GM23338 (cell line): Measurements from ENCODE around the gene SPRR1B. TPM values are rescaled to one million over a fixed set of nuclear protein-coding genes. Genes with fewer than 3 reads are reported as not detected.

Source experiments
- ATAC-seq: fragments of 200-7000 bp; cut with Tn5 transposase; 3 replicates; pipeline ENCODE4 v1.9.1; 2020
- DNase-seq: peaks from one replicate; pipeline ENCODE4 v3.0.0-alpha.2; 2015; ENCODE audit warnings: low spot score
- H2AFZ ChIP-seq: fragments of 200-600 bp; sonication (generic); 2 replicates; pipeline ENCODE4 v1.8.0; 2016; ENCODE audit warnings: antibody characterized with exemption, mild to moderate bottlenecking, moderate library complexity
- H3F3A ChIP-seq: fragments of 200-600 bp; sonication (generic); replicated peaks from 2 replicates; pipeline ENCODE4 v1.8.0; 2017; ENCODE audit warnings: antibody characterized with exemption, mixed run types, low read depth
- H3K27ac ChIP-seq: fragments of 200-600 bp; sonication (generic); 2 replicates; pipeline ENCODE4 v1.6.1; 2016; ENCODE audit warnings: low read depth
- H3K27me3 ChIP-seq: fragments of 200-600 bp; sonication (generic); 2 replicates; pipeline ENCODE4 v1.8.0; 2016; ENCODE audit warnings: mild to moderate bottlenecking, mixed run types, moderate library complexity; ENCODE audit not compliant: insufficient read depth
- H3K36me3 ChIP-seq: fragments of 200-600 bp; sonication (generic); 2 replicates; pipeline ENCODE4 v1.8.0; 2016; ENCODE audit warnings: mild to moderate bottlenecking; ENCODE audit not compliant: insufficient read depth
- H3K4me1 ChIP-seq: fragments of 200-600 bp; sonication (generic); 2 replicates; pipeline ENCODE4 v1.8.0; 2016; ENCODE audit warnings: mild to moderate bottlenecking, moderate library complexity; ENCODE audit not compliant: insufficient read depth
- H3K4me2 ChIP-seq: fragments of 200-600 bp; sonication (generic); 2 replicates; pipeline ENCODE4 v1.7.1; 2017; ENCODE audit warnings: mixed run types
- H3K4me3 ChIP-seq: fragments of 200-600 bp; sonication (generic); 2 replicates; pipeline ENCODE4 v1.6.1; 2016; ENCODE audit warnings: mixed run types
- H3K79me2 ChIP-seq: fragments of 200-600 bp; sonication (generic); replicated peaks from 2 replicates; pipeline ENCODE4 v1.8.0; 2017; ENCODE audit warnings: mild to moderate bottlenecking; ENCODE audit not compliant: insufficient read depth
- H3K9me2 ChIP-seq: fragments of 200-600 bp; sonication (generic); 2 replicates; pipeline ENCODE4 v1.8.0; 2017; ENCODE audit not compliant: insufficient read depth
- H4K20me1 ChIP-seq: fragments of 200-600 bp; sonication (generic); replicated peaks from 2 replicates; pipeline ENCODE4 v1.8.0; 2017; ENCODE audit warnings: mild to moderate bottlenecking; ENCODE audit not compliant: insufficient read depth
- H3K27ac Mint-ChIP-seq: 2 replicates; pipeline ENCODE4 v1.8.0; 2020; ENCODE audit warnings: inconsistent platforms, mild to moderate bottlenecking, moderate library complexity, mixed read lengths
- H3K27me3 Mint-ChIP-seq: 3 replicates; pipeline ENCODE4 v1.8.0; 2022; ENCODE audit warnings: low read depth, mild to moderate bottlenecking, moderate library complexity, mixed read lengths, inconsistent platforms; ENCODE audit not compliant: insufficient read depth, poor library complexity
- H3K36me3 Mint-ChIP-seq: 3 replicates; pipeline ENCODE4 v1.8.0; 2021; ENCODE audit warnings: low read depth, mild to moderate bottlenecking, inconsistent platforms, moderate library complexity, mixed read lengths
- H3K4me1 Mint-ChIP-seq: 3 replicates; pipeline ENCODE4 v1.8.0; 2020; ENCODE audit warnings: mild to moderate bottlenecking, inconsistent platforms, mixed read lengths
- H3K4me3 Mint-ChIP-seq: 3 replicates; pipeline ENCODE4 v1.8.0; 2021; ENCODE audit warnings: moderate library complexity, mild to moderate bottlenecking, inconsistent platforms, mixed read lengths
- H3K9me3 Mint-ChIP-seq: 3 replicates; pipeline ENCODE4 v1.8.0; 2020; ENCODE audit warnings: moderate library complexity, mild to moderate bottlenecking, inconsistent platforms, mixed read lengths
- CREB1 ChIP-seq: fragments of 250-450 bp; sonication (Bioruptor Pico); IDR thresholded peaks from 2 replicates; pipeline ENCODE4 v1.5.0; 2020; ENCODE audit warnings: low read depth, mild to moderate bottlenecking, moderate library complexity
- EZH2 ChIP-seq: fragments of 200-600 bp; sonication (generic); IDR thresholded peaks from one replicate; pipeline ENCODE4 v1.8.0; 2017; ENCODE audit warnings: antibody characterized with exemption, mild to moderate bottlenecking, low read depth; ENCODE audit not compliant: unreplicated experiment
- EZH2phosphoT487 ChIP-seq: fragments of 200-600 bp; sonication (generic); IDR thresholded peaks from one replicate; pipeline ENCODE4 v1.8.1; 2018; ENCODE audit warnings: antibody characterized with exemption; ENCODE audit not compliant: unreplicated experiment
- JUNB ChIP-seq: IDR thresholded peaks from one replicate; pipeline ENCODE4 v1.6.1; 2016; ENCODE audit warnings: antibody characterized with exemption; ENCODE audit not compliant: unreplicated experiment
- NANOG ChIP-seq: IDR thresholded peaks from 2 replicates; pipeline ENCODE4 v1.6.1; 2016; ENCODE audit warnings: antibody characterized with exemption, borderline replicate concordance
- POLR2AphosphoS5 ChIP-seq: IDR thresholded peaks from 2 replicates; pipeline ENCODE4 v1.6.1; 2016; ENCODE audit warnings: antibody characterized with exemption, low read depth
- ZNF114 ChIP-seq: fragments of 250-450 bp; sonication (Bioruptor Pico); IDR thresholded peaks from 2 replicates; pipeline ENCODE4 v1.5.0; 2020; ENCODE audit warnings: mild to moderate bottlenecking, moderate library complexity
- ZNF462 ChIP-seq: fragments of 250-450 bp; sonication (Bioruptor Pico); IDR thresholded peaks from 2 replicates; pipeline ENCODE4 v1.5.0; 2020; ENCODE audit warnings: mild to moderate bottlenecking, moderate library complexity
- polyA plus RNA-seq: library from polyadenylated mRNA; unstranded; fragments of >200 nt; fragmentation: Nextera tagmentation; extraction: Ambion mirVana; gene quantifications from 2 replicates; pipeline ENCODE4 v1.2.1, GENCODE V29; 2016
- total RNA-seq: library from RNA; depleted of rRNA; stranded (reverse); fragments of >200 nt; shearing (Covaris generic); gene quantifications from 2 replicates; pipeline ENCODE4 v1.2.3, GENCODE V29; 2014
- TF ChIP-seq, protein P1 (sequence below), 2 experiments: fragments of 200-600 bp in 1 of 2; sonication (generic) in 1 of 2; conservative IDR thresholded peaks; 2 replicates each; pipeline versions ENCODE4 v1.5.1 to v1.6.1; 2016 to 2017; ENCODE audit warnings: antibody characterized with exemption in 2 of 2, low read depth in 2 of 2, mild to moderate bottlenecking in 2 of 2, moderate library complexity in 1 of 2

The SPRR1B gene
- total and polyA plus RNA-seq, 2 experiments from 2014 or later, result not detected

- peaks cover 2% of the 10 kb centered on the region for H3K27me3 Mint-ChIP-seq
- no peak overlapping the region for H3K4me3 Mint-ChIP-seq
- Histone ChIP-seq H3K27ac (no peak overlapping the region), H4K20me1 (no peaks in the 10 kb centered on the region), H3K36me3 (no peaks in the 10 kb centered on the region), H3K9me2 (peaks cover 5% of the 10 kb centered on the region; the same call in 1 of the 2 replicates), H3K4me2 (no peak overlapping the region), H2AFZ (no peak overlapping the region), H3K4me1 (no peaks in the 10 kb centered on the region; the same call in 1 of the 2 replicates), H3F3A (no peaks in the 10 kb centered on the region), H3K4me3 (no peak overlapping the region), H3K27me3 (no peaks in the 10 kb centered on the region), H3K79me2 (no peaks in the 10 kb centered on the region)
- H3K4me1 Mint-ChIP-seq, result peaks cover 7% of the 10 kb centered on the region; the same call in 2 of the 3 replicates
- TF ChIP-seq EZH2 (no peak), JUNB (no peak), POLR2AphosphoS5 (no peak), ZNF462 (no peak), ZNF114 (no peak), NANOG (no peak), EZH2phosphoT487 (no peak), CREB1 (no peak)
- TF ChIP-seq, protein P1, sequence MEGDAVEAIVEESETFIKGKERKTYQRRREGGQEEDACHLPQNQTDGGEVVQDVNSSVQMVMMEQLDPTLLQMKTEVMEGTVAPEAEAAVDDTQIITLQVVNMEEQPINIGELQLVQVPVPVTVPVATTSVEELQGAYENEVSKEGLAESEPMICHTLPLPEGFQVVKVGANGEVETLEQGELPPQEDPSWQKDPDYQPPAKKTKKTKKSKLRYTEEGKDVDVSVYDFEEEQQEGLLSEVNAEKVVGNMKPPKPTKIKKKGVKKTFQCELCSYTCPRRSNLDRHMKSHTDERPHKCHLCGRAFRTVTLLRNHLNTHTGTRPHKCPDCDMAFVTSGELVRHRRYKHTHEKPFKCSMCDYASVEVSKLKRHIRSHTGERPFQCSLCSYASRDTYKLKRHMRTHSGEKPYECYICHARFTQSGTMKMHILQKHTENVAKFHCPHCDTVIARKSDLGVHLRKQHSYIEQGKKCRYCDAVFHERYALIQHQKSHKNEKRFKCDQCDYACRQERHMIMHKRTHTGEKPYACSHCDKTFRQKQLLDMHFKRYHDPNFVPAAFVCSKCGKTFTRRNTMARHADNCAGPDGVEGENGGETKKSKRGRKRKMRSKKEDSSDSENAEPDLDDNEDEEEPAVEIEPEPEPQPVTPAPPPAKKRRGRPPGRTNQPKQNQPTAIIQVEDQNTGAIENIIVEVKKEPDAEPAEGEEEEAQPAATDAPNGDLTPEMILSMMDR (conservative IDR thresholded peaks at IDR 0.05; ENCODE audit: low read depth in 2 of 2), result no peak
- H3K27ac Mint-ChIP-seq, result no peak overlapping the region
- ATAC-seq (no peak), DNase-seq (no peak)
- H3K9me3 Mint-ChIP-seq, result 0 out of 3 replicates have a peak, but pooled peaks cover 3% of the 10 kb centered on the region
- H3K36me3 Mint-ChIP-seq, result no peaks in the 10 kb centered on the region
Observed at GRCh38 chr1:153032073-153032472, 1.1 kb downstream of the SPRR1B start.
